ENCODE data around the gene VARS2.

DNA sequence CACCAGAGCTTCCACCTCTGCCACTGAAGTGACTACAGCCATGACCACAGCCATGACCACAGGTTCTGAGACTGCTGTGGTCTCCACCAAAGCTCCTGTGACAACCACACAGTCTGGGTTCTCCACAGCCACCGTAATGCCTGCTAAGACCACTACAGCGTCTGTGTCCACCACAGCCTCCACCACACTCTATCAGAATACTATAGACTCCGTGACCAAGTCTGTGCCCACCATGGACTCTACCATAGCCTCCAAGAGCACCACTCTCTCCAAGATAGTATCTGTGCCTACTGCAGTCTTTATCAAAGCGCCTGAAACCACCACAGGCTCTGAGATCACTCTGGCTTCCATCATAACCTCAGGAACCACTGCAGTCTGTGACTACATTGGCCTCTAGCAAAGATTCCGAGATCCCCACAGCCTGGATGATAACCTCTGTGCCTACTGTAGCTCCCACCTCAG, 51.1 kb downstream of the VARS2 start:
- TF ChIP-seq, protein P1, sequence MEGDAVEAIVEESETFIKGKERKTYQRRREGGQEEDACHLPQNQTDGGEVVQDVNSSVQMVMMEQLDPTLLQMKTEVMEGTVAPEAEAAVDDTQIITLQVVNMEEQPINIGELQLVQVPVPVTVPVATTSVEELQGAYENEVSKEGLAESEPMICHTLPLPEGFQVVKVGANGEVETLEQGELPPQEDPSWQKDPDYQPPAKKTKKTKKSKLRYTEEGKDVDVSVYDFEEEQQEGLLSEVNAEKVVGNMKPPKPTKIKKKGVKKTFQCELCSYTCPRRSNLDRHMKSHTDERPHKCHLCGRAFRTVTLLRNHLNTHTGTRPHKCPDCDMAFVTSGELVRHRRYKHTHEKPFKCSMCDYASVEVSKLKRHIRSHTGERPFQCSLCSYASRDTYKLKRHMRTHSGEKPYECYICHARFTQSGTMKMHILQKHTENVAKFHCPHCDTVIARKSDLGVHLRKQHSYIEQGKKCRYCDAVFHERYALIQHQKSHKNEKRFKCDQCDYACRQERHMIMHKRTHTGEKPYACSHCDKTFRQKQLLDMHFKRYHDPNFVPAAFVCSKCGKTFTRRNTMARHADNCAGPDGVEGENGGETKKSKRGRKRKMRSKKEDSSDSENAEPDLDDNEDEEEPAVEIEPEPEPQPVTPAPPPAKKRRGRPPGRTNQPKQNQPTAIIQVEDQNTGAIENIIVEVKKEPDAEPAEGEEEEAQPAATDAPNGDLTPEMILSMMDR (IDR thresholded peaks at IDR 0.05), result no peak
- TF ChIP-seq POLR2A (IDR thresholded peaks at IDR 0.05), result no peak
